ENCODE results near the gene BTBD19. TPM values are rescaled to one million over a fixed set of nuclear protein-coding genes. Genes with fewer than 3 reads are reported as not detected.

Gene BTBD19
- total and polyA plus RNA-seq, 9 of the 15 experiments (the other 6 are each of a cell fraction or from before 2014, with no cell fraction given): 0.22 to 2.0 (median 0.95) TPM

GRCh38 chr1:44808063-44808937, at the start of gene BTBD19 (continued):
- TF ChIP-seq ETV6 (IDR thresholded peaks at IDR 0.05; ENCODE audit: borderline replicate concordance in 1 of 2, low read depth in 2 of 2, low read length in 1 of 2): no peak; a peak in 1 of 4 replicates
- TF ChIP-seq ETV6 (CRISPR knock-in tag; IDR thresholded peaks at IDR 0.05; ENCODE audit: borderline replicate concordance): no peak
- no peak for TF ChIP-seq SMARCB1 (IDR thresholded peaks at IDR 0.05; ENCODE audit: insufficient read length, low read depth)
- TF ChIP-seq MCM7 (IDR thresholded peaks at IDR 0.05): no peak
- no peak for TF ChIP-seq HIVEP1 (CRISPR knock-in tag; IDR thresholded peaks at IDR 0.05)
- no peak; the same call in 1 of the 2 replicates for TF ChIP-seq TAF7 (tag; IDR thresholded peaks at IDR 0.05)
- no peak for TF ChIP-seq ESRRA (IDR thresholded peaks at IDR 0.05; ENCODE audit: borderline replicate concordance, low read depth)
- no peak for TF ChIP-seq ZNF384 (IDR thresholded peaks at IDR 0.05; ENCODE audit: low read depth, low read length)
- no peak for TF ChIP-seq SIX5 (IDR thresholded peaks at IDR 0.05; ENCODE audit: borderline replicate concordance in 1 of 2, insufficient read depth in 1 of 2, low read depth in 1 of 2, low read length in 2 of 2)
- TF ChIP-seq SNRNP70 (optimal IDR thresholded peaks at IDR 0.05; ENCODE audit: low read depth, low read length): no peak
- TF ChIP-seq ZNF785 (CRISPR knock-in tag; IDR thresholded peaks at IDR 0.05): no peak
- peak; percentile 14; the same call in 1 of the 2 replicates for TF ChIP-seq ZNF395 (CRISPR knock-in tag; IDR thresholded peaks at IDR 0.05)
- no peak for TF ChIP-seq SMAD4 (CRISPR knock-in tag; conservative IDR thresholded peaks at IDR 0.05)
- peak; percentile 29 for TF ChIP-seq SAP30 (IDR thresholded peaks at IDR 0.05; ENCODE audit: borderline replicate concordance, insufficient read depth, low read depth, low read length, poor library complexity, severe bottlenecking)
- no peak; the same call in 1 of the 2 replicates for TF ChIP-seq CBX5 (IDR thresholded peaks at IDR 0.05; ENCODE audit: borderline replicate concordance, low read depth)
- TF ChIP-seq SP2 (IDR thresholded peaks at IDR 0.05; ENCODE audit: extremely low read depth, low read depth, low read length, poor library complexity, severe bottlenecking): no peak
- TF ChIP-seq ATF6 (CRISPR knock-in tag; IDR thresholded peaks at IDR 0.05): no peak
- no peak for TF ChIP-seq POLR2A (conservative IDR thresholded peaks at IDR 0.05)
- TF ChIP-seq TAF15 (IDR thresholded peaks at IDR 0.05; ENCODE audit: low read depth, low read length): no peak
- TF ChIP-seq ZNF707 (CRISPR knock-in tag; conservative IDR thresholded peaks at IDR 0.05): no peak
- TF ChIP-seq USF1 (CRISPR knock-in tag; IDR thresholded peaks at IDR 0.05): 0 out of 2 replicates have a peak, but pooled peaks have one; percentile 4
- no peak for TF ChIP-seq CAMTA2 (CRISPR knock-in tag; conservative IDR thresholded peaks at IDR 0.05)
- 0 out of 2 replicates have a peak, but pooled peaks have one; percentile 13 for TF ChIP-seq JUNB (CRISPR knock-in tag; conservative IDR thresholded peaks at IDR 0.05)
- TF ChIP-seq CREM (IDR thresholded peaks at IDR 0.05; ENCODE audit: low read depth): peak; percentile 21; the same call in 1 of the 2 replicates
- TF ChIP-seq CREBBP (IDR thresholded peaks at IDR 0.05; ENCODE audit: low read depth, low read length): no peak
- TF ChIP-seq HDGF (IDR thresholded peaks at IDR 0.05): peak; percentile 76; the same call in 1 of the 2 replicates

Measured in K562 (cell line).